ENCODE results near the gene TAL1.

TAL1 gene

DNA sequence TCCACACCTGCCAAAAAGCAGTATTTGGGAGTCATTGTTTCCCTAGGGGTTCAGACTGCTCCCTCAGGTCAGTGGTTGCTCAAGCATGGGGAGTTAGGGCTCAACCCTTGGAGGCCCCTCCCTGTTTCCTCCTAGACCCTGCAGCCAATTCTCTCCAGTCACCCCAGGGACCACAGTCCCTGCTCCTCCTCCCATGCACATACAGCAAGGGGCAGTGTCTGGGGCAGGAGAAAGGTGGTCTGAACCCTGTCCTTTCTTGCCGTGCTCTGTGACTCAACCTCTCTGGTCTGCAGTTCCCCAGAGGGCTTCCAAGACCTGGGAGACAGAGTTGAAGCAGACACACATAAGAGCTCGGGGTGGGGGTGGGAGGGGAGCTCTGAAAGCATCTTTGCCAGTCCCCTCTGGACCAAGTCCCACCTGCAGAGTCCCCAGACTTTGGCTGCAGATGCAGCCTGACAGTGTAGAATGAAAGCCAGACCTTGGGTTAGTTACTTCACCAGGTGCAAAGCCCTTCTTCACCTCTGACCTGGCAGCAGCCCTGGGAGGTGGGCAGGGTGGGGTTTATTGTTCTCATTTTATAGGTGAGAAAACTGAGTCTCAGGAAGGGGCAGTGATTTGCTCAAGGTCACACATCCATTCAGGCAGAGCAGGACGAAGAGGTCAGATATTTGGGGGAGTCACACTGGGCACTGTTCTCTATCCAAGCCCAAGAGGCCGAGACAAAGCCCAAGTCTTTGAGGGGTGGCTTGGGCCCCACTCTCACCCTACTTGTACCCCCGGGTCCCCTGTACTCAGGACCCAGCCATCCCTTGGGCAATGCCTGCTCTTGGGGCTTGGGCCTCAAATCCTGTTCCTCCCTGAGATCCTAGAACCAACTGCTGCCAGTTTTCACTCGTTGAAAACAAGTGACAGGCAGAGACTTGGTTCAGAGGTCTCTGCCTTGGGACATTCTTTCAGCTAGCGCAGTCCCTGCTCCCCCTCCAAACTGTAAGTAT is 42.9 kb downstream of the TAL1 start:
- TF ChIP-seq CTCF (IDR thresholded peaks at IDR 0.05; ENCODE audit: unreplicated experiment in 3 of 3) = no peak
- no peak overlapping the region for H3K4me3 Mint-ChIP-seq
- H3K4me1 Mint-ChIP-seq = peaks cover 33% of the 10 kb centered on the region
- peaks cover 30% of the 10 kb centered on the region for H3K27me3 Mint-ChIP-seq (ENCODE audit: low read depth)
- H3K36me3 Mint-ChIP-seq (ENCODE audit: low read depth) = no peaks in the 10 kb centered on the region
- H3K9me3 Mint-ChIP-seq = no peaks in the 10 kb centered on the region
- no peak overlapping the region for H3K27ac Mint-ChIP-seq

DNA sequence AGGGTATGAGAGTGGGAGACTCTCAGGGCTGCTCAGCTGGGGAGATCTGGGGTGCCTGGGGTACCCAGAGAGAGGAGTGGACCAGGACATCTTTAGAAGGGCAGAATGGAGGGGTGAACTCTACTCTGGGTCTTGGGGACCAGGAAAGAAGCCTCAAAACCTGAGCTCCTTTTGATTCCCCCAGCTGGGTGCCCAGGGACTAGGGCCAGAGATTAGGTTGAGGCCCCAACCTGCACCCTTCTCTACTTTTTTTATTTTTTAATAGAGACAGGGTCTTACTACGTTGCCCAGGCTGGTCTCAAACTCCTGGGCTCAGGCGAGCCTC is 44.1 kb downstream of the TAL1 start:
- peak overlapping the region in 1 of 3 experiments; percentile 34 for H3K27ac Mint-ChIP-seq
- peaks cover 25% of the 10 kb centered on the region for H3K4me1 Mint-ChIP-seq
- H3K9me3 Mint-ChIP-seq = no peaks in the 10 kb centered on the region
- TF ChIP-seq CTCF (IDR thresholded peaks at IDR 0.05; ENCODE audit: unreplicated experiment in 3 of 3) = no peak
- peaks cover 31% of the 10 kb centered on the region for H3K27me3 Mint-ChIP-seq (ENCODE audit: low read depth)
- H3K4me3 Mint-ChIP-seq = no peak overlapping the region
- H3K36me3 Mint-ChIP-seq (ENCODE audit: low read depth) = no peaks in the 10 kb centered on the region

DNA sequence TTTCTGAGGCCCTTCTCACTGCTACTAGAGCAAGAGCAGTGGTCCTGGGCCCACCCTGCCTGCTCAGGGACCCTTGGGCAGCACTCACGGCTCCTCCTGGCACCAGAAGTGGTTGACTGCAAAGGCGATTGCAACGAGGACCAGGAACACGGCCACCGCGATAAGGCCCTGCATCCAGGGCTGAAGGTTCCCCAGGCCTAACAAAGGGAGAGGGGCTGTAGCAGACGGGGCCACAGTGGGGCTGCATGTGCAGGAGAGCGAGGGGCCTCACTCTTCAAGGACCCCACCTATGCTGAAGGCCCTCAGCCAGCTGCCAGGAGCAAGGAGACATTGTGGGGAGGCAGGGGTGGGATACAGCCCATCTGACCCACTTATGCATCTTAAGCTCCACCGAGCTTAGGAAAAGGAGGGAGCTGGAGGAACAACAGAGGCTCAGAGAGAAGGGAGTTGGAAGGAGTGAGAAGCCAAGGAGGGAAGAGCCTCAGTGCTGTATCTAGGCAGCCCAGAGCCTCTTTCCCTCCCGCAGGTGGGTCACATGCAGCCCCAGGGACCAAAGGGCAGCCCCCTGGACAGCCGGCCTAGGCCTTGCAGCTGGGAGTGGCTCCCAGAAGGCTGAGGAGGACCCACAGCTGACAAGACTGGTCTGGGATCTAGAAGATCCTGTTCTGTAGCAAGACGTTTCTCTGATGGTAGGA is 44.6 kb downstream of the TAL1 start:
- Mint-ChIP-seq H3K27me3 (ENCODE audit: low read depth) (peaks cover 32% of the 10 kb centered on the region), H3K4me3 (no peak overlapping the region), H3K4me1 (peaks cover 22% of the 10 kb centered on the region), H3K36me3 (ENCODE audit: low read depth) (no peaks in the 10 kb centered on the region), H3K27ac (peak overlapping the region in 1 of 3 experiments; percentile 34), H3K9me3 (no peaks in the 10 kb centered on the region)
- no peak for TF ChIP-seq CTCF (IDR thresholded peaks at IDR 0.05; ENCODE audit: unreplicated experiment in 3 of 3)

DNA sequence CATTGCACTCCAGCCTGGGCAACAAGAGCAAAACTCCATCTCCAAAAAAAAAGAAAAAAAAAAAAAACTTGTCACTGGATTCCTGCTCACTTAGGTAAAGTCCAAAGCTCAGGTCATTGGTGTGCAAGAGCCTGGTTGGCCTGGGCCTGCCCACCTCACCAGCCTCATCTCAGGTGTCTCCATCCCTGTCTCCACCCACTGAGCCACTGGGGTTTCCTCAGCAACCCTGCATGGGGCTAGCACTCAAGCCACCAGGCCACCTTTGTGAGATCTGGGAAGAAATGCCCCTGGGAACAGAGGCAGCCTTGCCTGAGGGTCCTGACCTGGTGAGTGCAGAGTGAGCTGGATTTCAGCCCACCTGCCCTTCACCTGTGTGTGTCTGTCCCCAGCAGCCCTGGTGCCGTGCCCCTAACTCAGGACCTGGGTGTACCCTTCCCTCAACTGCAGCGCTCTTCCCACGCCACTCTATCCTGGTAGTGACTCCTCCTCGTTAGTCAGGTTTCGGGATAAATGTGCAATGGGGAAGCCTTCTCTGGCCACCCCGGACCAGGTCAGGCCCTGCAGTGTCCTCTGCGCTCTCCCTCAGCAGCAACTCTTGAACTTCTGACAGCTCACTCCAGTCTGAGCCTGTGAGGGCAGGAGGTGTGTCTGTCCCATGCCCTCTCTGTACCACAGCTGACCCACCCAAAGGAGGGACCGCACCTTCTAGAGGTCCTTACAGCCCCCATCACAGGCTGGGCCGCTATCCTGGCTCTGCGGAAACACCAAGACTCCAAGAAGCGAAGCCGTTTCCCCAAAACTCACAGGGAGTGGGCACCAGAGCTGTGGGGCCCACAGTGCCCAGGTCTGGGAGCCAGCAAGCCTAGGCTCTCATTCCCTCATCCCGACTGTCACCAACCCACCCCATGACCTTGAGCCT is 45.5 kb downstream of the TAL1 start:
- Mint-ChIP-seq H3K4me3 (no peak overlapping the region), H3K4me1 (peaks cover 15% of the 10 kb centered on the region), H3K9me3 (no peaks in the 10 kb centered on the region), H3K36me3 (ENCODE audit: low read depth) (no peaks in the 10 kb centered on the region), H3K27me3 (ENCODE audit: low read depth) (peaks cover 41% of the 10 kb centered on the region), H3K27ac (no peak overlapping the region)
- no peak for TF ChIP-seq CTCF (IDR thresholded peaks at IDR 0.05; ENCODE audit: unreplicated experiment in 3 of 3)

DNA sequence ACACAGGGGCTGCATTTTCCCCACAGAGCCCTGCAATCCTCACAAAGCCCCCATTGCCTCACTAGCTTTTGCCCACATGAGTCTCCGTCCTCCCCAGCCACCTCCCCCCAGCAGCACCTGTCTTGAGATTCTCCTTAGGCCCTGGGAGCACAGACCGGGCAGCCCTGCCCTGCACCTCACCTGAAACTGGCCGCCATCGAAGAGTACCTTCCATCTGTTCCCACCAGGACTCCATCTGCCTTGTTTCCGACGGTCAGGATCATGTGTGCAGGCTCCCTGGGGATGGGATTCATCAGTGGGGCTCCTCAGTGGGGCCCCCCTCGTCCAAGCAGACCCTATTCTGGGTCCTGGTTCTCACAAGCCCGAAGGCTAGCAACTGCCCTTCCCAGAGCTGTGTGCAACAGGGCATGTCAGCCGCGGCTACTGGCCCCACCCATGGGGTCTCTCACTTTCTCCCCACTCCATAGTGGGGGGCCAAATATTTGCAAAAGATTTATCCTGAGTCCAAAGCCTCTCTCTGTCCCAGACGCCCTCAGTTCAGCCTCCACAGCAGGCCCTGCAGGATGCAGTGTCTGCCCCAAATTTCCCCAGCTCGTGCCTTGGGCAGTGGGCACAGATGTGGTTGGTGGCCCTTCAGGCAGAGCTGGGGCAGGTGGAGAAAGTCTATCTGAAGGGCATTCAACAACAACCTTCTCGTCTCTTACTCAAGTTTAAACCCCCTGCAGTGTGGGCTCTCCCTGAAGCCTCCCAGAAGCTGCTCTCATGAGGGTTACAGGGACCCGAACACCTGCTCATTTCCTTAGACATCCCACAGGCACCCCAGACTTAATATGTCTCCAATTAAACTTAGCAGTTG is 47.0 kb downstream of the TAL1 start:
- H3K27ac Mint-ChIP-seq = peak overlapping the region in 1 of 3 experiments; percentile 59
- H3K4me3 Mint-ChIP-seq = no peak overlapping the region
- TF ChIP-seq CTCF (IDR thresholded peaks at IDR 0.05; ENCODE audit: unreplicated experiment in 3 of 3) = no peak
- no peaks in the 10 kb centered on the region for H3K36me3 Mint-ChIP-seq (ENCODE audit: low read depth)
- H3K4me1 Mint-ChIP-seq = peaks cover 3% of the 10 kb centered on the region
- H3K9me3 Mint-ChIP-seq = no peaks in the 10 kb centered on the region
- H3K27me3 Mint-ChIP-seq (ENCODE audit: low read depth) = peaks cover 49% of the 10 kb centered on the region

All from nephron (organoid).